C4-2B (cell line): Measurements from ENCODE around the gene RAB3IL1.

ENCODE experiments used
- CTCF ChIP-seq: fragments of 450-650 bp; conservative IDR thresholded peaks from 2 replicates; pipeline ENCODE4 v1.5.1; 2017; ENCODE audit warnings: mild to moderate bottlenecking
- ZFX ChIP-seq: fragments of 450-650 bp; IDR thresholded peaks from 2 replicates; pipeline ENCODE4 v1.6.1; 2017

- no peak for TF ChIP-seq CTCF
- no peak for TF ChIP-seq ZFX
These were observed 43.2 kb upstream of the RAB3IL1 start for GRCh38 chr11:61960532-61960931.
